Natural killer cell (primary cell): ENCODE measurements around the gene BCAM. TPM values are rescaled to one million over a fixed set of nuclear protein-coding genes. Genes with fewer than 3 reads are reported as not detected.
"Not testable (repeated sequence)": the region's sequence is repeated elsewhere in the genome, so short reads cannot be mapped to it uniquely, and the experiment has no call there.

Experiments used
- ATAC-seq, 3 donors: fragments of 150-1000 bp in 2 of 3; fragments of 200-7000 bp in 1 of 3; cut with Tn5 transposase; 1 replicate in 1 of 3; 2 replicates in 2 of 3; pipeline ENCODE4 v1.10.0; 2021; ENCODE audit warnings: mild to moderate bottlenecking in 2 of 3, moderate library complexity in 2 of 3
- DNase-seq, 2 donors: peaks; one replicate each; pipeline versions ENCODE4 v3.0.0 to v3.0.0-alpha.2; 2013 to 2021; ENCODE audit warnings: mixed read lengths in 1 of 2
- H3K27ac ChIP-seq: one replicate; pipeline ENCODE4 v1.5.1; 2013; ENCODE audit warnings: mild to moderate bottlenecking, low read length
- H3K27me3 ChIP-seq: one replicate; pipeline ENCODE4 v1.6.1; 2013; ENCODE audit warnings: low read length; ENCODE audit not compliant: control insufficient read depth, insufficient read depth
- H3K36me3 ChIP-seq: one replicate; pipeline ENCODE4 v1.6.1; 2013; ENCODE audit warnings: low read length; ENCODE audit not compliant: control insufficient read depth, insufficient read depth
- H3K4me1 ChIP-seq: one replicate; pipeline ENCODE4 v1.6.1; 2013; ENCODE audit warnings: low read length; ENCODE audit not compliant: control insufficient read depth, insufficient read depth
- H3K4me3 ChIP-seq: one replicate; pipeline ENCODE4 v1.5.1; 2013; ENCODE audit warnings: low read length
- H3K9me3 ChIP-seq: one replicate; pipeline ENCODE4 v1.6.1; 2013; ENCODE audit warnings: low read length; ENCODE audit not compliant: control insufficient read depth, insufficient read depth
- H3K27ac Mint-ChIP-seq, 2 donors: one replicate each; pipeline ENCODE4 v1.8.0; 2022; ENCODE audit warnings: mild to moderate bottlenecking in 2 of 2, mixed read lengths in 2 of 2, moderate library complexity in 1 of 2
- H3K27me3 Mint-ChIP-seq, 2 donors: one replicate each; pipeline ENCODE4 v1.8.0; 2022; ENCODE audit warnings: low read depth in 2 of 2, mixed read lengths in 2 of 2
- H3K36me3 Mint-ChIP-seq: one replicate; pipeline ENCODE4 v1.8.0; 2022; ENCODE audit warnings: mixed read lengths
- H3K4me1 Mint-ChIP-seq, 2 donors: one replicate each; pipeline ENCODE4 v1.8.0; 2022; ENCODE audit warnings: mixed read lengths in 2 of 2
- H3K4me3 Mint-ChIP-seq: one replicate; pipeline ENCODE4 v1.8.0; 2022; ENCODE audit warnings: mild to moderate bottlenecking, moderate library complexity, mixed read lengths
- H3K9me3 Mint-ChIP-seq, 2 donors: one replicate each; pipeline ENCODE4 v1.8.0; 2022; ENCODE audit warnings: mixed read lengths in 2 of 2
- CTCF ChIP-seq: fragments of 200-600 bp; IDR thresholded peaks from one replicate; pipeline ENCODE4 v1.8.0; 2022; ENCODE audit warnings: antibody characterized with exemption
- WGBS: methylation state at CpG from one replicate; pipeline ENCODE4 v1.1.7; 2013; ENCODE audit warnings: missing lambda C conversion rate; ENCODE audit not compliant: insufficient coverage; 5-methylcytosine and 5-hydroxymethylcytosine counted together
- intact Hi-C: fragments of 100-400 bp; cut with micrococcal nuclease; formaldehyde crosslinking; loops from one replicate; pipeline ENCODE4 v1.14.2; 2022
- total RNA-seq, 4 donors: library from RNA; stranded (reverse); fragments of 120-200 nt in 1 of 4; gene quantifications; one replicate each; pipeline versions ENCODE4 v1.2.3 to v1.2.4, GENCODE V29; 2013 to 2022

BCAM gene
- total RNA-seq, 3 donors from 2014 or later (not counting 1 experiment from before 2014, with no cell fraction given) = not detected

- H3K4me1 Mint-ChIP-seq = no peaks in the 10 kb centered on the region
- no peak overlapping the region for H3K4me3 Mint-ChIP-seq
- no peak for TF ChIP-seq CTCF
- 71% methylated on average over 1 of the region's 4 CpGs for WGBS
- H3K27ac ChIP-seq = no peak overlapping the region
- H3K36me3 Mint-ChIP-seq = no peaks in the 10 kb centered on the region
- H3K4me3 ChIP-seq = no peak overlapping the region
- no peak overlapping the region for H3K27ac Mint-ChIP-seq
- ATAC-seq = no peak
- H3K4me1 ChIP-seq = no peaks in the 10 kb centered on the region
- no peaks in the 10 kb centered on the region for H3K9me3 ChIP-seq
- H3K36me3 ChIP-seq = no peaks in the 10 kb centered on the region
- H3K27me3 ChIP-seq = no peaks in the 10 kb centered on the region
- no peaks in the 10 kb centered on the region for H3K9me3 Mint-ChIP-seq
- no peak for DNase-seq
- intact Hi-C loops = no loop called here
- H3K27me3 Mint-ChIP-seq = peaks cover 0 to 13% of the 10 kb centered on the region in 2 donors
Measured at GRCh38 chr19:44823373-44823698, 14.4 kb downstream of the BCAM start.

- no peaks in the 10 kb centered on the region for H3K36me3 ChIP-seq
- no peaks in the 10 kb centered on the region for H3K4me1 ChIP-seq
- H3K27me3 ChIP-seq = no peaks in the 10 kb centered on the region
- H3K4me3 ChIP-seq = no peak overlapping the region
- no peak overlapping the region for H3K27ac ChIP-seq
- no peaks in the 10 kb centered on the region for H3K9me3 ChIP-seq
- Mint-ChIP-seq H3K4me1 (no peaks in the 10 kb centered on the region), H3K27ac (no peak overlapping the region), H3K9me3 (no peaks in the 10 kb centered on the region), H3K36me3 (no peaks in the 10 kb centered on the region), H3K4me3 (no peak overlapping the region), H3K27me3 (peaks cover 0 to 15% of the 10 kb centered on the region in 2 donors)
- no peak for TF ChIP-seq CTCF
- DNase-seq = no peak
- intact Hi-C loops = no loop called here
- ATAC-seq = no peak
- WGBS = 90% methylated on average over 4 of the region's 4 CpGs
Measured at GRCh38 chr19:44824761-44825160, 15.9 kb downstream of the BCAM start.

- intact Hi-C loops, H3K4me1 ChIP-seq, H3K27ac ChIP-seq, ATAC-seq, H3K27ac Mint-ChIP-seq, H3K36me3 Mint-ChIP-seq, H3K9me3 Mint-ChIP-seq, DNase-seq, H3K27me3 ChIP-seq, H3K4me1 Mint-ChIP-seq, H3K9me3 ChIP-seq, H3K4me3 ChIP-seq, H3K36me3 ChIP-seq, H3K4me3 Mint-ChIP-seq, H3K27me3 Mint-ChIP-seq: not testable (repeated sequence)
- 100% methylated on average over 5 of the region's 6 CpGs for WGBS
Measured at GRCh38 chr19:44832875-44833274, 24.0 kb downstream of the BCAM start.

- ATAC-seq, H3K27ac ChIP-seq, intact Hi-C loops, H3K36me3 ChIP-seq, H3K27me3 ChIP-seq, H3K4me3 ChIP-seq, H3K4me1 Mint-ChIP-seq, H3K4me3 Mint-ChIP-seq, H3K27me3 Mint-ChIP-seq, H3K36me3 Mint-ChIP-seq, H3K9me3 Mint-ChIP-seq, H3K9me3 ChIP-seq, DNase-seq, H3K4me1 ChIP-seq, H3K27ac Mint-ChIP-seq: not testable (repeated sequence)
- WGBS = 83% methylated on average over 8 of the region's 8 CpGs
Measured at GRCh38 chr19:44834399-44834798, 25.5 kb downstream of the BCAM start.

DNA sequence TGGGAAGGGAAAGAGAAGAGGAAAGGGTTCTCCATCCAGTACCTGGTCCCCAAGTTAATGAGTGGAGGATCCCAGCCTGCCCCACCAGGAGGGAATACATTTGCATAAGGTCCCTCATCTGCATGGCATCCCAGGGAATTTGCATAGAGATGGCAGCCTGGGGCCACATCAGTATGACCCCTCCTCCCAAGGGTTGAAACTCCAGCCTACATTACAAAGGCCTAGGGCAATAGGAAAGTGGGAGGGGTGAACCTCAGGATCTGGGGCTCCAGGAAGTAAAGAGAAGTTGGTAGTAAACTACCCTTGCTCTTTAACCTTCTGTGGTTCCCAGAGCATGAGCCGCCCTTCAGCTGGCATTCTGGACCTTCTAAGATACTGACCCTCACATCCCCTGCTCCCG is 30.4 kb downstream of the BCAM start:
- H3K27ac ChIP-seq = no peak overlapping the region
- TF ChIP-seq CTCF = no peak
- intact Hi-C loops = no loop called here
- peaks cover 0 to 6% of the 10 kb centered on the region in 2 donors for H3K4me1 Mint-ChIP-seq
- DNase-seq (no peak), ATAC-seq (no peak)
- H3K27me3 Mint-ChIP-seq = no peaks in the 10 kb centered on the region
- no peaks in the 10 kb centered on the region for H3K36me3 ChIP-seq
- no peak overlapping the region for H3K4me3 ChIP-seq
- whole genome bisulfite sequencing = 96% methylated on average over 2 of the region's 2 CpGs
- no peaks in the 10 kb centered on the region for H3K27me3 ChIP-seq
- H3K9me3 Mint-ChIP-seq = no peaks in the 10 kb centered on the region
- peaks cover under 1% of the 10 kb centered on the region for H3K4me1 ChIP-seq
- H3K9me3 ChIP-seq = no peaks in the 10 kb centered on the region
- H3K27ac Mint-ChIP-seq = no peak overlapping the region
- no peaks in the 10 kb centered on the region for H3K36me3 Mint-ChIP-seq
- H3K4me3 Mint-ChIP-seq = no peak overlapping the region
